ENCODE results near the gene SASH1.

DNA sequence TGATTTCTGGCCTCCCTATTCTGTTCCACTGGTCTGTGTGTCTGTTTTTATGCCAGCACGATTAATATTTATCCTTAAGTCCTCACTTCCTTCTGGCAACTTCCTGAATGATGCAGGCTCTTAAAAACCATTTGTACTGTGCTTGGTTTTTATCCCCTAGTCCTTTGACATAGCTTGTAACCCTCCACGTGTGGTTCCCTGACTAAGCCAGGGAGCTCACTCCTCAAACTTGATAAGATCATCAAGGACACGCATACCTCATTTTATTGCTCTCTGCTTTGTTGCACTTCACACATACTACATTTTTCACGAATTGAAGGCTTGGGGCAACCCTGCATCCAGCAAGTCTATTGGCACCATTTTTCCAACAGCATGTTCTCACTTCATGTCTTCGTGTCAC is 237.8 kb downstream of the SASH1 start:
- no peak for TF ChIP-seq GATA2 (IDR thresholded peaks at IDR 0.05; ENCODE audit: low read depth, low read length)
- TF ChIP-seq GATA3 (IDR thresholded peaks at IDR 0.05; ENCODE audit: low read depth, low read length) = no peak

Measured in SH-SY5Y (cell line).